Keratinocyte (primary cell): ENCODE data around the gene POLA1. TPM values are rescaled to one million over a fixed set of nuclear protein-coding genes. Genes with fewer than 3 reads are reported as not detected.

ENCODE experiments used
- DNase-seq: peaks from one replicate; pipeline ENCODE4 v3.0.0-alpha.2; 2011; ENCODE audit warnings: low read depth, missing footprints, low spot score
- FAIRE-seq: peaks from 2 replicates; lab custom pipeline; 2011; peaks lifted over from hg19 to GRCh38; lab: Jason Lieb, UNC
- H2AFZ ChIP-seq: 2 replicates; pipeline ENCODE4 v1.6.0; 2012; ENCODE audit warnings: low read length, control low read depth, inconsistent platforms; ENCODE audit not compliant: control insufficient read depth
- H3K27ac ChIP-seq: 2 replicates; pipeline ENCODE4 v1.5.1; 2011; ENCODE audit warnings: low read length; ENCODE audit not compliant: control insufficient read depth, insufficient read depth
- H3K27me3 ChIP-seq: 3 replicates; pipeline ENCODE4 v1.6.0; 2011; ENCODE audit warnings: low read length; ENCODE audit not compliant: control insufficient read depth, insufficient read depth; ENCODE audit errors: extremely low read depth
- H3K36me3 ChIP-seq, 2 experiments: 2 replicates in 1 of 2; 3 replicates in 1 of 2; pipeline ENCODE4 v1.5.1; 2011; ENCODE audit warnings: low read length in 2 of 2, mild to moderate bottlenecking in 1 of 2; ENCODE audit not compliant: control insufficient read depth in 2 of 2, insufficient read depth in 2 of 2; ENCODE audit errors: extremely low read depth in 1 of 2
- H3K4me1 ChIP-seq: 3 replicates; pipeline ENCODE4 v1.5.1; 2011; ENCODE audit warnings: low read length; ENCODE audit not compliant: control insufficient read depth, insufficient read depth; ENCODE audit errors: extremely low read depth
- H3K4me2 ChIP-seq: 3 replicates; pipeline ENCODE4 v1.6.0; 2011; ENCODE audit warnings: low read depth, low read length; ENCODE audit not compliant: control insufficient read depth, insufficient read depth; ENCODE audit errors: extremely low read depth
- H3K4me3 ChIP-seq, 3 experiments: fragments of 200-600 bp in 1 of 3; sonication (generic) in 1 of 3; 2 replicates in 2 of 3; 3 replicates in 1 of 3; pipeline ENCODE4 v1.5.1; 2011 to 2016; ENCODE audit warnings: low read length in 3 of 3, mild to moderate bottlenecking in 3 of 3, control low read depth in 2 of 3, inconsistent platforms in 1 of 3, low read depth in 1 of 3, mixed read lengths in 1 of 3, mixed run types in 1 of 3, moderate library complexity in 1 of 3; ENCODE audit not compliant: control insufficient read depth in 2 of 3, insufficient read depth in 2 of 3; ENCODE audit errors: extremely low read depth in 1 of 3
- H3K79me2 ChIP-seq: 2 replicates; pipeline ENCODE4 v1.6.0; 2012; ENCODE audit warnings: low read length; ENCODE audit not compliant: control insufficient read depth, insufficient read depth
- H3K9ac ChIP-seq: 3 replicates; pipeline ENCODE4 v1.6.0; 2011; ENCODE audit warnings: low read length; ENCODE audit not compliant: control insufficient read depth, insufficient read depth; ENCODE audit errors: extremely low read depth
- H3K9me1 ChIP-seq: 3 replicates; pipeline ENCODE4 v1.6.0; 2011; ENCODE audit warnings: low read length; ENCODE audit not compliant: control insufficient read depth, insufficient read depth; ENCODE audit errors: extremely low read depth
- H3K9me3 ChIP-seq: 2 replicates; pipeline ENCODE4 v1.5.1; 2012; ENCODE audit warnings: low read depth, low read length; ENCODE audit not compliant: control insufficient read depth
- H4K20me1 ChIP-seq: 3 replicates; pipeline ENCODE4 v1.6.0; 2011; ENCODE audit warnings: low read length; ENCODE audit not compliant: control insufficient read depth, insufficient read depth; ENCODE audit errors: extremely low read depth
- EZH2 ChIP-seq: IDR thresholded peaks from one replicate; pipeline ENCODE4 v1.6.1; 2012; ENCODE audit warnings: inconsistent platforms, mild to moderate bottlenecking, low read length, moderate library complexity
- dilution Hi-C: fragments of 300-500 bp; cut with MboI; formaldehyde crosslinking; loops from one replicate; pipeline ENCODE4 v1.7.0; 2020; ENCODE audit warnings: low sequenced_read_pairs; ENCODE audit not compliant: extremely low pct_ligation_motif_present
- polyA plus RNA-seq, 5 experiments: library from polyadenylated mRNA; depleted of rRNA in 3 of 5; stranded (reverse) in 3 of 5; stranded (forward) in 1 of 5; unstranded in 1 of 5; fragments of >200 nt; gene quantifications; 1 replicate in 1 of 5; 2 replicates in 3 of 5; 3 replicates in 1 of 5; pipeline versions ENCODE4 v1.2.1 to v1.2.3, GENCODE V29; 2011 to 2012; ENCODE audit warnings: missing spikeins in 2 of 5, low read depth in 1 of 5, low replicate concordance in 1 of 5
- TF ChIP-seq, protein P1 (sequence below), 3 experiments: IDR thresholded peaks in 1 of 3; conservative IDR thresholded peaks in 1 of 3; optimal IDR thresholded peaks in 1 of 3; 2 replicates in 2 of 3; 3 replicates in 1 of 3; pipeline versions ENCODE3 to v1.5.1; 2011; ENCODE audit warnings: low read length in 3 of 3, mild to moderate bottlenecking in 3 of 3, moderate library complexity in 2 of 3, control low read depth in 1 of 3, inconsistent platforms in 1 of 3; ENCODE audit not compliant: insufficient read depth in 2 of 3; ENCODE audit errors: extremely low read depth in 1 of 3

Gene POLA1
- polyA plus RNA-seq, 1 donor (not counting 4 experiments of a cell fraction or from before 2014, with no cell fraction given): 3.9 TPM

GRCh38 chrX:24955372-24955930 is 261.7 kb downstream of the POLA1 start:
- Histone ChIP-seq H3K4me3 (no peak overlapping the region), H3K27ac (no peak overlapping the region), H3K9ac (no peak overlapping the region), H3K4me1 (no peaks in the 10 kb centered on the region), H2AFZ (no peak overlapping the region), H4K20me1 (no peaks in the 10 kb centered on the region), H3K36me3 (no peaks in the 10 kb centered on the region), H3K9me1 (no peaks in the 10 kb centered on the region), H3K9me3 (no peaks in the 10 kb centered on the region), H3K79me2 (no peaks in the 10 kb centered on the region), H3K27me3 (no peaks in the 10 kb centered on the region), H3K4me2 (no peak overlapping the region)
- no peak for DNase-seq
- dilution Hi-C loops: no loop called here
- no peak for FAIRE-seq
- TF ChIP-seq, protein P1, sequence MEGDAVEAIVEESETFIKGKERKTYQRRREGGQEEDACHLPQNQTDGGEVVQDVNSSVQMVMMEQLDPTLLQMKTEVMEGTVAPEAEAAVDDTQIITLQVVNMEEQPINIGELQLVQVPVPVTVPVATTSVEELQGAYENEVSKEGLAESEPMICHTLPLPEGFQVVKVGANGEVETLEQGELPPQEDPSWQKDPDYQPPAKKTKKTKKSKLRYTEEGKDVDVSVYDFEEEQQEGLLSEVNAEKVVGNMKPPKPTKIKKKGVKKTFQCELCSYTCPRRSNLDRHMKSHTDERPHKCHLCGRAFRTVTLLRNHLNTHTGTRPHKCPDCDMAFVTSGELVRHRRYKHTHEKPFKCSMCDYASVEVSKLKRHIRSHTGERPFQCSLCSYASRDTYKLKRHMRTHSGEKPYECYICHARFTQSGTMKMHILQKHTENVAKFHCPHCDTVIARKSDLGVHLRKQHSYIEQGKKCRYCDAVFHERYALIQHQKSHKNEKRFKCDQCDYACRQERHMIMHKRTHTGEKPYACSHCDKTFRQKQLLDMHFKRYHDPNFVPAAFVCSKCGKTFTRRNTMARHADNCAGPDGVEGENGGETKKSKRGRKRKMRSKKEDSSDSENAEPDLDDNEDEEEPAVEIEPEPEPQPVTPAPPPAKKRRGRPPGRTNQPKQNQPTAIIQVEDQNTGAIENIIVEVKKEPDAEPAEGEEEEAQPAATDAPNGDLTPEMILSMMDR (optimal IDR thresholded peaks at IDR 0.05 in 1 of 3, IDR thresholded peaks at IDR 0.05 in 1 of 3, conservative IDR thresholded peaks at IDR 0.05 in 1 of 3; ENCODE audit: extremely low read depth in 1 of 3, insufficient read depth in 2 of 3, low read length in 3 of 3): no peak
- TF ChIP-seq EZH2: no peak

GRCh38 chrX:24956828-24957227 is 263.1 kb downstream of the POLA1 start:
- Histone ChIP-seq H3K4me3 (no peak overlapping the region), H3K9me1 (no peaks in the 10 kb centered on the region), H2AFZ (no peak overlapping the region), H3K36me3 (no peaks in the 10 kb centered on the region), H3K4me2 (no peak overlapping the region), H3K4me1 (no peaks in the 10 kb centered on the region), H4K20me1 (no peaks in the 10 kb centered on the region), H3K27me3 (no peaks in the 10 kb centered on the region), H3K79me2 (no peaks in the 10 kb centered on the region), H3K9me3 (no peaks in the 10 kb centered on the region), H3K9ac (no peak overlapping the region), H3K27ac (no peak overlapping the region)
- DNase-seq (no peak), FAIRE-seq (no peak)
- no peak for TF ChIP-seq EZH2
- TF ChIP-seq, protein P1 (optimal IDR thresholded peaks at IDR 0.05 in 1 of 3, IDR thresholded peaks at IDR 0.05 in 1 of 3, conservative IDR thresholded peaks at IDR 0.05 in 1 of 3; ENCODE audit: extremely low read depth in 1 of 3, insufficient read depth in 2 of 3, low read length in 3 of 3): no peak
- dilution Hi-C loops: no loop called here
